OCI-LY7 (cell line): ENCODE measurements around the gene RAPGEF2.

Source experiments
- EZH2phosphoT487 ChIP-seq: fragments of 200-600 bp; sonication (generic); IDR thresholded peaks from 2 replicates; pipeline ENCODE4 v1.6.1; 2018; ENCODE audit warnings: low read depth, borderline replicate concordance, mild to moderate bottlenecking, mixed run types, antibody characterized with exemption, low read length, moderate library complexity, mixed read lengths
- TF ChIP-seq, protein P1 (sequence below): fragments of 200-600 bp; sonication (generic); conservative IDR thresholded peaks from 2 replicates; pipeline ENCODE4 v1.5.1; 2014; ENCODE audit warnings: mild to moderate bottlenecking, antibody characterized with exemption, low read length, moderate library complexity, mixed read lengths

DNA sequence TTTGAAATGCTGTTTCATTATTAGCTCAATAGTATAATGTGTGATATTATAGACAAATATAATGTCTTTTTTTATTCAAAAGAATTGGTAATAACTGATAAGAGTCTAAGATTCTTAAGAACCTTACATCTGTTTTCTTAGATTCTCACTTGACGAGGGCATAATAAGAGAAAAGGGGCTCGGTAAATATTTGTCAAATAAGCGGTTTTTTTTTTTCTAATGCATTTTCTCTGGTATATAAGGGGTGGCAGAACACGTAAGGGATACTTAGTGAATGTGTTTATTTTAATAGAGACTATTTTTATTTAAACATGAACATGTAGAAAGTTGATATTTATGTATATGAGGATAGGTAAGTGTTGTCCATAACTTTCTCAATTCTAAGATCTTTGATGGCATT is 200.6 kb downstream of the RAPGEF2 start:
- TF ChIP-seq, protein P1, sequence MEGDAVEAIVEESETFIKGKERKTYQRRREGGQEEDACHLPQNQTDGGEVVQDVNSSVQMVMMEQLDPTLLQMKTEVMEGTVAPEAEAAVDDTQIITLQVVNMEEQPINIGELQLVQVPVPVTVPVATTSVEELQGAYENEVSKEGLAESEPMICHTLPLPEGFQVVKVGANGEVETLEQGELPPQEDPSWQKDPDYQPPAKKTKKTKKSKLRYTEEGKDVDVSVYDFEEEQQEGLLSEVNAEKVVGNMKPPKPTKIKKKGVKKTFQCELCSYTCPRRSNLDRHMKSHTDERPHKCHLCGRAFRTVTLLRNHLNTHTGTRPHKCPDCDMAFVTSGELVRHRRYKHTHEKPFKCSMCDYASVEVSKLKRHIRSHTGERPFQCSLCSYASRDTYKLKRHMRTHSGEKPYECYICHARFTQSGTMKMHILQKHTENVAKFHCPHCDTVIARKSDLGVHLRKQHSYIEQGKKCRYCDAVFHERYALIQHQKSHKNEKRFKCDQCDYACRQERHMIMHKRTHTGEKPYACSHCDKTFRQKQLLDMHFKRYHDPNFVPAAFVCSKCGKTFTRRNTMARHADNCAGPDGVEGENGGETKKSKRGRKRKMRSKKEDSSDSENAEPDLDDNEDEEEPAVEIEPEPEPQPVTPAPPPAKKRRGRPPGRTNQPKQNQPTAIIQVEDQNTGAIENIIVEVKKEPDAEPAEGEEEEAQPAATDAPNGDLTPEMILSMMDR: no peak
- no peak for TF ChIP-seq EZH2phosphoT487
